ENCODE measurements around the gene UNC50.

GRCh38 chr2:98565286-98565860 is 43.0 kb upstream of the UNC50 start:
- no peak for TF ChIP-seq CTCF (IDR thresholded peaks at IDR 0.05; ENCODE audit: insufficient read depth, low read length, poor library complexity, severe bottlenecking)
- no peak for TF ChIP-seq EZH2phosphoT487 (conservative IDR thresholded peaks at IDR 0.05; ENCODE audit: low read length)

Measured in SU-DHL-6 (cell line).